Breast epithelium (tissue), 3 donors: ENCODE data around the gene NDUFS6.

Source experiments
- CTCF ChIP-seq, 3 donors: fragments of 450-650 bp; IDR thresholded peaks; one replicate each; pipeline ENCODE4 v1.5.1; 2016 to 2017; ENCODE audit warnings: antibody characterized with exemption in 3 of 3, mild to moderate bottlenecking in 3 of 3, moderate library complexity in 3 of 3
- POLR2A ChIP-seq: fragments of 450-650 bp; IDR thresholded peaks from one replicate; pipeline ENCODE4 v1.6.1; 2016; ENCODE audit warnings: antibody characterized with exemption, mild to moderate bottlenecking, moderate library complexity
- POLR2AphosphoS5 ChIP-seq, 3 donors: sonication (generic); formaldehyde crosslinking; IDR thresholded peaks; one replicate each; pipeline ENCODE4 v1.6.1; 2017; ENCODE audit warnings: antibody characterized with exemption in 3 of 3

GRCh38 chr5:1820381-1820780 lies 19.2 kb downstream of the NDUFS6 start:
- TF ChIP-seq CTCF (IDR thresholded peaks at IDR 0.05) (no peak), POLR2AphosphoS5 (IDR thresholded peaks at IDR 0.05) (no peak), POLR2A (no peak)
